Large intestine (tissue), 3 donors: ENCODE results near the gene CASP8. TPM values are rescaled to one million over a fixed set of nuclear protein-coding genes. Genes with fewer than 3 reads are reported as not detected.
"Not testable (repeated sequence)": the region's sequence is repeated elsewhere in the genome, so short reads cannot be mapped to it uniquely, and the experiment has no call there.

Source experiments
- DNase-seq, 2 donors: peaks; one replicate each; pipeline versions ENCODE4 v3.0.0 to v3.0.0-alpha.2; 2013
- H3K27ac ChIP-seq: one replicate; pipeline ENCODE4 v1.5.1; 2013; ENCODE audit warnings: low read length
- H3K27me3 ChIP-seq: 2 replicates; pipeline ENCODE4 v1.6.1; 2013; ENCODE audit warnings: low read length; ENCODE audit not compliant: control insufficient read depth, insufficient read depth
- H3K36me3 ChIP-seq: 2 replicates; pipeline ENCODE4 v1.6.1; 2013; ENCODE audit warnings: low read length; ENCODE audit not compliant: control insufficient read depth, insufficient read depth
- H3K4me1 ChIP-seq: one replicate; pipeline ENCODE4 v1.6.1; 2013; ENCODE audit warnings: low read length; ENCODE audit not compliant: control insufficient read depth, insufficient read depth
- H3K4me3 ChIP-seq: one replicate; pipeline ENCODE4 v1.5.1; 2013; ENCODE audit warnings: low read length
- H3K9me3 ChIP-seq: one replicate; pipeline ENCODE4 v1.6.1; 2013; ENCODE audit warnings: mild to moderate bottlenecking, low read depth, low read length, moderate library complexity; ENCODE audit not compliant: control insufficient read depth
- WGBS: methylation state at CpG from one replicate; pipeline ENCODE4 v1.1.5; 2013; ENCODE audit warnings: low lambda C conversion rate; ENCODE audit not compliant: insufficient coverage; 5-methylcytosine and 5-hydroxymethylcytosine counted together
- polyA plus RNA-seq: library from polyadenylated mRNA; unstranded; fragments of 120-200 nt; gene quantifications from one replicate; pipeline ENCODE4 v1.2.1, GENCODE V29; 2013

CASP8 gene
- polyA plus RNA-seq, 1 donor: 40.2 TPM

GRCh38 chr2:201231781-201232466 lies 28.4 kb upstream of the CASP8 start:
- H3K9me3 ChIP-seq: no peaks in the 10 kb centered on the region
- H3K4me3 ChIP-seq: no peak overlapping the region
- DNase-seq: peak; percentile 93 to 95
- H3K4me1 ChIP-seq: peaks cover 32% of the 10 kb centered on the region
- no peaks in the 10 kb centered on the region for H3K27me3 ChIP-seq
- H3K36me3 ChIP-seq: no peaks in the 10 kb centered on the region
- 83% methylated on average over 1 of the region's 8 CpGs for WGBS
- peak overlapping the region; percentile 98 for H3K27ac ChIP-seq

DNA sequence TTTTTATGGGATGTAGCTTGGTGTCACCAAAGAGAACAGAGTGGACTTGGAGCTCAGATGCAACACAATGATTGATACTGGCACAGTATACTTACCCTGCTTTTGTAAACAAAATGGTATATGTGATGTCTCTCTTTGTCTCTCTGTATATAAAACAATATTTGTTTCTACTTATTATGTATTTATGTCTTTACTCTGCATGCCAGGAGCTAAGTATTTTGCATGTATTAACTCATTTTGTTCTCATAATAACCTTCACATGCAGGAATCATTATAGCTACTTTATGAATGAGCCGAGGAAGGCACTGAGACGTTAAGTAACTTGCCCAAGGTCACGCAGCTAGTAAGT lies 27.9 kb upstream of the CASP8 start:
- H3K9me3 ChIP-seq: no peaks in the 10 kb centered on the region
- H3K4me3 ChIP-seq: no peak overlapping the region
- no peaks in the 10 kb centered on the region for H3K27me3 ChIP-seq
- no peaks in the 10 kb centered on the region for H3K36me3 ChIP-seq
- H3K4me1 ChIP-seq: peaks cover 29% of the 10 kb centered on the region
- peak overlapping the region; percentile 98 for H3K27ac ChIP-seq
- WGBS: no CpG with 5 or more reads among the region's 3 CpGs
- DNase-seq: no peak

DNA sequence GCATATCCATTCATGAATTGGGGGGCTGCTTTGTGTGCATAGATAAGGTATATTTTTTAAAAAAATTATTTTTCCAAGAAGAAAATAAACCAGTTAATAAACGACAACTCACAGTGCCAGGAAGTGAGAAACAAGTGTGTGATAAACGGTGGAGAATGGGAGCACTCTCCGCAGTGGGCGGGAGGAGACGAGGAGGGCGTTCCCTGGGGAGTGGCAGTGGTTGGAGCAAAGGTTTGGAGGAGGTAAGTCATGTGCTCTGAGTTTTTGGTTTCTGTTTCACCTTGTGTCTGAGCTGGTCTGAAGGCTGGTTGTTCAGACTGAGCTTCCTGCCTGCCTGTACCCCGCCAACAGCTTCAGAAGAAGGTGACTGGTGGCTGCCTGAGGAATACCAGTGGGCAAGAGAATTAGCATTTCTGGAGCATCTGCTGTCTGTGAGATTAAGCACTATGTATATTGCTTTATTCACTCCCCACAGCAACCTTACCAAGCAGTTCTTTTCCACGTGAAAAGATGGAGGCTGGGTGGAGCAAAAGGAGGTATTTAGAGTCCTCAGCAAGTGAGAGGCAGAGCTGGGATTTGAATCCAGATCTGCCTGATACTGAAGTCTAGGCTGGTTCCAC lies 27.0 kb upstream of the CASP8 start:
- H3K27ac ChIP-seq: peak overlapping the region; percentile 98
- H3K27me3 ChIP-seq: no peaks in the 10 kb centered on the region
- no peaks in the 10 kb centered on the region for H3K9me3 ChIP-seq
- peaks cover 29% of the 10 kb centered on the region for H3K4me1 ChIP-seq
- peak overlapping the region; percentile 64 for H3K4me3 ChIP-seq
- 11% methylated on average over 4 of the region's 8 CpGs for WGBS
- peak; percentile 93 to 96 for DNase-seq
- no peaks in the 10 kb centered on the region for H3K36me3 ChIP-seq

DNA sequence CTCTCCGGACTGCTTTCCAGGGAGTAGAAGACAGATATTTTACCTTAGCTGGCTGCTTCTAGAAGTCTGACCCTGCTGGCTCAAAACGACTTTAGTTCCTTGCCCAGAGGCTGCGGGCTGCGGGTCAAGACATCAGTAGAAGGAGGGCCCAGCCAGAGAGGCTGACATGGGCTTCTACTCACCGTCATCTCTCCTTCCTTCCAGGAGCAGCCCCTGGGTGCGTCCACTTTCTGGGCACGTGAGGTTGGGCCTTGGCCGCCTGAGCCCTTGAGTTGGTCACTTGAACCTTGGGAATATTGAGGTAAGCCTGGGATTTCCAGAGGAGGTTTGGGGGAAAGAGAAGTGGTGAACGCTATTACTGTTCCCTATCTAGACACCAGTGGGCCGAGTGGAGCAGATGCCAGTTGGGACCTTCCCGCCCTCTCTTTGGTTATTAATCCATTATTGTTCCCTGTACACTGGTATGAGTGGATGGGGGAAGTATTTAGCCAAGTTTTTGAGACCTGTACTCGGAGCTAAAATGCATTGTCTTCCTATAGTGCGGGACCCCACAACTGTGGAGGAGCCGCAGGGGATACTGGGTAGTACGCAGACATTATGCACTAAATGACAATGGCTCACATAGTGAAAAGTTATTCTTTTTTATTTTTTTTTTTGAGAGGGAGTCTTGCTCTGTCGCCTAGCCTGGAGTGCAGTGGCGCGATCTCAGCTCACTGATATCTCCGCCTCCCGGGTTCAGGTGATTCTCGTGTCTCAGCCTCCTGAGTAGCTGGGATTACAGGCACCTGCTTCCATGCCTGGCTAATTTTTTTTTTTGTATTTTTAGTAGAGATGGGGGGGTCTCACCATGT lies 26.3 kb upstream of the CASP8 start:
- H3K27me3 ChIP-seq: no peaks in the 10 kb centered on the region
- no peaks in the 10 kb centered on the region for H3K9me3 ChIP-seq
- peak overlapping the region; percentile 98 for H3K27ac ChIP-seq
- no CpG with 5 or more reads among the region's 21 CpGs for WGBS
- H3K36me3 ChIP-seq: no peaks in the 10 kb centered on the region
- H3K4me1 ChIP-seq: peaks cover 29% of the 10 kb centered on the region
- peak in 1 of 2 donors; percentile 16 for DNase-seq
- peak overlapping the region; percentile 64 for H3K4me3 ChIP-seq

DNA sequence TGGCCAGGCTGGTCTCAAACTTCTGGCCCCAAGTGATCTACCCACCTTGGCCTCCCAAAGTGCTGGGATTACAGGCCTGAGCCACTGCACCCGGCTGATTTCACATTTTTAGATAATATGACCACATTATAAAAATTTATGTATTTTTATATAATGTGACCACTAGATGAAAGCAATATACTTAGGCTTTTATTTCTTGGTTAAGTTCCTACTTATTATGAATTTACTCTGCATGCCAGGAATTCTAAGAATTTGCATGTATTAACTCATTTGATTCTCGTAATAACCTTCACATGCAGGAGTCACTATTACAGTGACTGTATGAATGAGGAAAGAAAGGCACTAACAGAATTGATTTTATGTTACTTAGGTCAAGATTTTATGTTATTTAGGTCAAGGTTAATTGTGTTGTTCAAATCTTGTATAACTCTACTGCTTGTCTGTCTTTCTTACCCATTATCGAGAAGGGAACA lies 25.6 kb upstream of the CASP8 start:
- H3K36me3 ChIP-seq: peaks cover 2% of the 10 kb centered on the region
- H3K27me3 ChIP-seq: no peaks in the 10 kb centered on the region
- H3K9me3 ChIP-seq: no peaks in the 10 kb centered on the region
- no peak for DNase-seq
- H3K4me3 ChIP-seq: peak overlapping the region; percentile 8
- H3K4me1 ChIP-seq: peaks cover 29% of the 10 kb centered on the region
- H3K27ac ChIP-seq: no peak overlapping the region
- WGBS: 45% methylated on average over 2 of the region's 3 CpGs

DNA sequence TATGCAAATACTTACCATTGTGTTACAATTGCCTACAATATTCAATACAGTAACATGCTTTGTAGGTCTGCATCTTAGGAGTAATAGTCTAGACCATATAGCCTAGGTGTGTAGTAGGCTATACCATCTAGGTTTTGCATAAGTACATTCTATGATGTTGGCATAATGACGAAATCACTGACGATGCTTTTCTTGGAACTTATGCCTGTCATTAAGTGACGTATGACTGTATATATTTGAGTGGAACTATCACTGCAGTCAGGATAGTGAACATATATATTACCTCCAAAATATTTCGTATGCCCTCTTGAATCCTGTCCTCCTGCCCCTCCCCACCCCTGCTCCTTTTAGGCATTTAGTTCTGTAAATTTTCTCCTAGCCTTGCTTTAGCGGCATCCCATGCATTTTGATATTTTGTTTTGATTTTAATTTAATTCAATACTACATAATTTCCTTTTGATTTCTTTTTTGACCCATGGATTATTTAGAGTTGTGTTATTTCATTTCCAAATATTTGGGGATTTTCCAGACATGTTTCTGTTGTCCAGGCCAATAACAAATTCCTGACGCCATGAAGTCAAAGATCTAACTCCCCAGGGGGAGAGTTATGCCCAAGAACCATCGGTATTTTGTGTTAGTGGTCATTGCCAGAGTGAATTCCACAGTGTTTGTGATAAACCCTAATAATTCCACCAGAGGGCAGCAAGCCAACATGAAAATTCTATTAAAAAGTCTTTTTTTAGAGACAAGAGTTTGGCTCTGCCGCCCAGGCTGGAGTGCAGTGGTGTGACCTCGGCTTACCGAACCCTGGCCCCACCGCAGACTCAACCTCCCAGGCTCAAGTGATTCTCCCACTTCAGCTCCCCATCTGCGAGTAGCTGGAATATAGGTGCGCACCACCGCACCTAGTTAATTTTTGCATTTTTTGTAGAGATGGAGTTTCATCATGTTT lies 24.2 kb upstream of the CASP8 start:
- peaks cover 29% of the 10 kb centered on the region for H3K4me1 ChIP-seq

GRCh38 chr2:201237486-201238123 lies 22.7 kb upstream of the CASP8 start:
- no peak for DNase-seq
- Histone ChIP-seq H3K9me3 (no peaks in the 10 kb centered on the region), H3K27ac (no peak overlapping the region), H3K36me3 (peaks cover 4% of the 10 kb centered on the region), H3K27me3 (no peaks in the 10 kb centered on the region), H3K4me3 (no peak overlapping the region), H3K4me1 (peaks cover 24% of the 10 kb centered on the region)
- 76% methylated on average over 5 of the region's 7 CpGs for WGBS

More for the DNA sequence above, 24.2 kb upstream of the CASP8 start:
- peak in 1 of 2 donors; percentile 40 for DNase-seq
- no peaks in the 10 kb centered on the region for H3K9me3 ChIP-seq
- 60% methylated on average over 2 of the region's 14 CpGs for WGBS
- H3K27me3 ChIP-seq: no peaks in the 10 kb centered on the region
- H3K27ac ChIP-seq: no peak overlapping the region
- H3K36me3 ChIP-seq: peaks cover 4% of the 10 kb centered on the region
- no peak overlapping the region for H3K4me3 ChIP-seq

- not testable (repeated sequence) for H3K27ac ChIP-seq
These were observed 21.0 kb upstream of the CASP8 start for GRCh38 chr2:201239167-201239935.

More at GRCh38 chr2:201239167-201239935, 21.0 kb upstream of the CASP8 start:
- peaks cover 10% of the 10 kb centered on the region for H3K4me1 ChIP-seq
- H3K27me3 ChIP-seq, H3K36me3 ChIP-seq, H3K9me3 ChIP-seq, DNase-seq, H3K4me3 ChIP-seq: not testable (repeated sequence)
- WGBS: 84% methylated on average over 2 of the region's 21 CpGs
